Caco-2 (cell line): ENCODE measurements around the gene NDUFB10. TPM values are rescaled to one million over a fixed set of nuclear protein-coding genes. Genes with fewer than 3 reads are reported as not detected.
A peak's percentile ranks its signal among the peaks of the same experiment; 100 is the strongest.

ENCODE experiments used
- BruUV-seq: library from RNA; stranded (reverse); fragments of 400-500 nt; replicated peaks from 2 replicates; lab custom pipeline; 2021; lab: Mats Ljungman, UMichigan
- CTCF ChIA-PET: fragments of 300-600 bp; sonication (Branson Sonifier 250); formaldehyde crosslinking; loops from one replicate; lab custom pipeline; 2022; ENCODE audit warnings: antibody characterized with exemption; lab: Charles Lee
- POLR2A ChIA-PET: fragments of 300-600 bp; sonication (Branson Sonifier 250); formaldehyde crosslinking; loops from one replicate; lab custom pipeline; 2022; ENCODE audit warnings: antibody characterized with exemption; lab: Charles Lee
- DNase-seq, 2 experiments: peaks; one replicate each; pipeline versions ENCODE4 v3.0.0 to v3.0.0-alpha.2; 2020 to 2022
- H3K27me3 ChIP-seq: replicated peaks from 2 replicates; pipeline ENCODE4 v1.6.0; 2011; ENCODE audit warnings: low read length; ENCODE audit not compliant: control insufficient read depth, insufficient read depth
- H3K36me3 ChIP-seq: 2 replicates; pipeline ENCODE4 v1.5.1; 2011; ENCODE audit warnings: low read length; ENCODE audit not compliant: control insufficient read depth, insufficient read depth
- H3K4me1 ChIP-seq: fragments of 250-450 bp; sonication (Bioruptor Pico); 2 replicates; pipeline ENCODE4 v1.5.1; 2020; ENCODE audit warnings: mild to moderate bottlenecking
- H3K4me3 ChIP-seq: 2 replicates; pipeline ENCODE4 v1.5.1; 2011; ENCODE audit warnings: low read depth, mild to moderate bottlenecking, control low read depth, low read length
- H3K9me3 ChIP-seq: fragments of 250-450 bp; sonication (Bioruptor Pico); 2 replicates; pipeline ENCODE4 v1.5.1; 2020; ENCODE audit warnings: mild to moderate bottlenecking, moderate library complexity
- H3K27ac Mint-ChIP-seq: one replicate; pipeline ENCODE4 v1.8.0; 2022; ENCODE audit warnings: mixed read lengths; ENCODE audit not compliant: unreplicated experiment
- H3K27me3 Mint-ChIP-seq: one replicate; pipeline ENCODE4 v1.8.0; 2022; ENCODE audit warnings: mixed read lengths; ENCODE audit not compliant: insufficient read depth, unreplicated experiment
- H3K36me3 Mint-ChIP-seq: one replicate; pipeline ENCODE4 v1.8.0; 2022; ENCODE audit warnings: mild to moderate bottlenecking, mixed read lengths; ENCODE audit not compliant: insufficient read depth, unreplicated experiment
- H3K4me1 Mint-ChIP-seq: one replicate; pipeline ENCODE4 v1.8.0; 2022; ENCODE audit warnings: low read depth, mixed read lengths; ENCODE audit not compliant: unreplicated experiment
- H3K4me3 Mint-ChIP-seq: one replicate; pipeline ENCODE4 v1.8.0; 2022; ENCODE audit warnings: mild to moderate bottlenecking, moderate library complexity, mixed read lengths; ENCODE audit not compliant: unreplicated experiment
- H3K9me3 Mint-ChIP-seq: one replicate; pipeline ENCODE4 v1.8.0; 2022; ENCODE audit warnings: mixed read lengths; ENCODE audit not compliant: unreplicated experiment
- CTCF ChIP-seq, 2 experiments: fragments of 200-600 bp in 1 of 2; IDR thresholded peaks; 1 replicate in 1 of 2; 2 replicates in 1 of 2; pipeline versions ENCODE4 v1.5.1 to v1.8.0; 2011 to 2022; ENCODE audit warnings: antibody characterized with exemption in 1 of 2, control low read depth in 1 of 2, inconsistent platforms in 1 of 2, low read depth in 1 of 2, low read length in 1 of 2, mild to moderate bottlenecking in 1 of 2, moderate library complexity in 1 of 2; ENCODE audit not compliant: insufficient read depth in 1 of 2, severe bottlenecking in 1 of 2, unreplicated experiment in 1 of 2
- intact Hi-C: fragments of 100-400 bp; cut with micrococcal nuclease; formaldehyde crosslinking; loops from one replicate; pipeline ENCODE4 v1.10.0; 2022; ENCODE audit not compliant: unreplicated experiment
- total RNA-seq: library from RNA; stranded (reverse); gene quantifications from 2 replicates; pipeline ENCODE4 v1.2.3, GENCODE V29; 2022

Gene NDUFB10
- total RNA-seq, 1 experiment from 2014 or later, result 128 TPM

GRCh38 chr16:1929578-1930337, 29.6 kb upstream of the NDUFB10 start:
- Mint-ChIP-seq H3K4me1 (no peaks in the 10 kb centered on the region), H3K9me3 (no peaks in the 10 kb centered on the region), H3K27me3 (no peaks in the 10 kb centered on the region), H3K27ac (no peak overlapping the region), H3K36me3 (no peaks in the 10 kb centered on the region), H3K4me3 (peak overlapping the region; percentile 69)
- H3K27me3 ChIP-seq, result no peaks in the 10 kb centered on the region
- H3K36me3 ChIP-seq, result no peaks in the 10 kb centered on the region
- ChIA-PET POLR2A (no interaction called here), CTCF (interaction anchor here (0.5 to 1.5 kb wide), 3 partner anchors 11 to 74 kb away, joined by 3 to 9 read pairs (median 4); no protein-coding TSS in a partner anchor)
- BruUV-seq, result no TSS peak
- intact Hi-C loops, result loop anchor here (1.0 kb wide), 1 partner anchor 65 kb away; no protein-coding TSS in a partner anchor
- peak overlapping the region; percentile 63 for H3K4me3 ChIP-seq
- H3K4me1 ChIP-seq, result peaks cover 5% of the 10 kb centered on the region
- H3K9me3 ChIP-seq, result no peaks in the 10 kb centered on the region
- peak; percentile 32 to 94 for TF ChIP-seq CTCF (IDR thresholded peaks at IDR 0.05; ENCODE audit: insufficient read depth in 1 of 2, low read depth in 1 of 2, low read length in 1 of 2, severe bottlenecking in 1 of 2, unreplicated experiment in 1 of 2)
- DNase-seq, result peak; percentile 80 to 95

GRCh38 chr16:1930338-1930720, 29.0 kb upstream of the NDUFB10 start:
- no peak overlapping the region for H3K4me3 ChIP-seq
- DNase-seq, result no peak
- no peaks in the 10 kb centered on the region for H3K4me1 Mint-ChIP-seq
- CTCF ChIA-PET, result no interaction called here
- H3K4me1 ChIP-seq, result peaks cover 5% of the 10 kb centered on the region
- no peak for TF ChIP-seq CTCF (IDR thresholded peaks at IDR 0.05; ENCODE audit: insufficient read depth in 1 of 2, low read depth in 1 of 2, low read length in 1 of 2, severe bottlenecking in 1 of 2, unreplicated experiment in 1 of 2)
- no TSS peak for BruUV-seq
- H3K9me3 Mint-ChIP-seq, result no peaks in the 10 kb centered on the region
- H3K27ac Mint-ChIP-seq, result no peak overlapping the region
- POLR2A ChIA-PET, result no interaction called here
- no peaks in the 10 kb centered on the region for H3K9me3 ChIP-seq
- H3K4me3 Mint-ChIP-seq, result no peak overlapping the region
- no peaks in the 10 kb centered on the region for H3K36me3 Mint-ChIP-seq
- H3K27me3 ChIP-seq, result no peaks in the 10 kb centered on the region
- H3K27me3 Mint-ChIP-seq, result no peaks in the 10 kb centered on the region
- no peaks in the 10 kb centered on the region for H3K36me3 ChIP-seq
- intact Hi-C loops, result no loop called here

- Mint-ChIP-seq H3K27ac (no peak overlapping the region), H3K27me3 (no peaks in the 10 kb centered on the region), H3K36me3 (no peaks in the 10 kb centered on the region), H3K4me3 (no peak overlapping the region), H3K9me3 (no peaks in the 10 kb centered on the region), H3K4me1 (no peaks in the 10 kb centered on the region)
- peak in 1 of 2 experiments; percentile 42 for DNase-seq
- peak in 1 of 2 experiments; percentile 38 for TF ChIP-seq CTCF (IDR thresholded peaks at IDR 0.05; ENCODE audit: insufficient read depth in 1 of 2, low read depth in 1 of 2, low read length in 1 of 2, severe bottlenecking in 1 of 2, unreplicated experiment in 1 of 2)
- Histone ChIP-seq H3K27me3 (no peaks in the 10 kb centered on the region), H3K9me3 (no peaks in the 10 kb centered on the region), H3K36me3 (no peaks in the 10 kb centered on the region), H3K4me3 (no peak overlapping the region), H3K4me1 (peaks cover 5% of the 10 kb centered on the region)
- intact Hi-C loops, result no loop called here
- no TSS peak for BruUV-seq
- CTCF ChIA-PET, result interaction anchor here (1.2 to 1.9 kb wide), 2 partner anchors 9 to 68 kb away, joined by 3 to 8 read pairs; no protein-coding TSS in a partner anchor
- POLR2A ChIA-PET, result no interaction called here
Measured at GRCh38 chr16:1932050-1933028, 27.0 kb upstream of the NDUFB10 start.
